Cardiac muscle cell (in vitro differentiated cells and primary cell): ENCODE data around the gene SH3RF1. TPM values are rescaled to one million over a fixed set of nuclear protein-coding genes. Genes with fewer than 3 reads are reported as not detected.

ENCODE experiments used
- DNase-seq, 2 donors: peaks; one replicate each; pipeline versions ENCODE4 v3.0.0 to v3.0.0-alpha.2; 2010 to 2017; ENCODE audit warnings: low read depth in 1 of 2, low spot score in 1 of 2
- H3K27ac ChIP-seq: fragments of 200-600 bp; sonication (generic); 2 replicates; pipeline ENCODE4 v1.5.1; 2016
- H3K27me3 ChIP-seq: fragments of 200-600 bp; sonication (generic); 2 replicates; pipeline ENCODE4 v1.6.0; 2016; ENCODE audit warnings: control low read depth
- H3K36me3 ChIP-seq: fragments of 200-600 bp; sonication (generic); 2 replicates; pipeline ENCODE4 v1.5.1; 2016; ENCODE audit warnings: control low read depth
- H3K4me1 ChIP-seq: fragments of 200-600 bp; sonication (generic); 2 replicates; pipeline ENCODE4 v1.8.1; 2017; ENCODE audit warnings: low read depth, mild to moderate bottlenecking, mixed run types
- H3K4me3 ChIP-seq: fragments of 200-600 bp; sonication (generic); 2 replicates; pipeline ENCODE4 v1.5.1; 2016; ENCODE audit warnings: mild to moderate bottlenecking
- H3K9me3 ChIP-seq: fragments of 200-600 bp; sonication (generic); 2 replicates; pipeline ENCODE4 v1.5.1; 2017; ENCODE audit warnings: low read depth, mild to moderate bottlenecking, control low read depth
- CTCF ChIP-seq: IDR thresholded peaks from 2 replicates; pipeline ENCODE4 v1.5.1; 2012; ENCODE audit warnings: low read depth, mild to moderate bottlenecking, low read length
- polyA plus RNA-seq: library from polyadenylated mRNA; unstranded; fragments of >200 nt; fragmentation: Nextera tagmentation; extraction: Ambion mirVana; gene quantifications from 2 replicates; pipeline ENCODE4 v1.2.1, GENCODE V29; 2016
- total RNA-seq: library from RNA; depleted of rRNA; stranded (reverse); fragments of >200 nt; gene quantifications from 2 replicates; pipeline ENCODE4 v1.2.3, GENCODE V29; 2016

Gene SH3RF1
- total and polyA plus RNA-seq, 2 experiments from 2014 or later = 3.4 to 4.3 TPM

GRCh38 chr4:169092889-169093522, 177.8 kb downstream of the SH3RF1 start:
- Histone ChIP-seq H3K36me3 (no peaks in the 10 kb centered on the region), H3K4me3 (no peak overlapping the region), H3K4me1 (peaks cover 5% of the 10 kb centered on the region), H3K27me3 (no peaks in the 10 kb centered on the region), H3K27ac (no peak overlapping the region), H3K9me3 (no peaks in the 10 kb centered on the region)
- TF ChIP-seq CTCF = no peak
- no peak for DNase-seq

GRCh38 chr4:169090484-169091215, 180.1 kb downstream of the SH3RF1 start:
- Histone ChIP-seq H3K36me3 (no peaks in the 10 kb centered on the region), H3K27ac (no peak overlapping the region), H3K27me3 (no peaks in the 10 kb centered on the region), H3K4me1 (peaks cover 5% of the 10 kb centered on the region), H3K9me3 (no peaks in the 10 kb centered on the region), H3K4me3 (no peak overlapping the region)
- no peak for DNase-seq
- TF ChIP-seq CTCF = no peak

- no peaks in the 10 kb centered on the region for H3K27me3 ChIP-seq
- no peak overlapping the region for H3K27ac ChIP-seq
- DNase-seq = no peak
- TF ChIP-seq CTCF = no peak
- H3K36me3 ChIP-seq = no peaks in the 10 kb centered on the region
- no peak overlapping the region for H3K4me3 ChIP-seq
- peaks cover 5% of the 10 kb centered on the region for H3K4me1 ChIP-seq
- H3K9me3 ChIP-seq = no peaks in the 10 kb centered on the region
These were observed 181.8 kb downstream of the SH3RF1 start for GRCh38 chr4:169089004-169089403.

- H3K4me3 ChIP-seq = no peak overlapping the region
- H3K27ac ChIP-seq = no peak overlapping the region
- no peaks in the 10 kb centered on the region for H3K36me3 ChIP-seq
- H3K27me3 ChIP-seq = no peaks in the 10 kb centered on the region
- no peak for TF ChIP-seq CTCF
- H3K9me3 ChIP-seq = no peaks in the 10 kb centered on the region
- no peak for DNase-seq
- H3K4me1 ChIP-seq = no peaks in the 10 kb centered on the region
These were observed 185.8 kb downstream of the SH3RF1 start for GRCh38 chr4:169084954-169085353.

GRCh38 chr4:169080981-169081380, 189.8 kb downstream of the SH3RF1 start:
- peak in 1 of 2 donors; percentile 92 for DNase-seq
- Histone ChIP-seq H3K4me1 (no peaks in the 10 kb centered on the region), H3K27me3 (no peaks in the 10 kb centered on the region), H3K4me3 (no peak overlapping the region), H3K9me3 (no peaks in the 10 kb centered on the region), H3K27ac (no peak overlapping the region), H3K36me3 (no peaks in the 10 kb centered on the region)
- no peak for TF ChIP-seq CTCF
